ENCODE results near the gene GCNT3.
A peak's percentile ranks its signal among the peaks of the same experiment; 100 is the strongest.
"Not testable (repeated sequence)": the region's sequence is repeated elsewhere in the genome, so short reads cannot be mapped to it uniquely, and the experiment has no call there.

GCNT3 gene

GRCh38 chr15:59615661-59616060, 4.1 kb downstream of the GCNT3 start:
- DNase-seq (ENCODE audit: low read depth in 1 of 2, low spot score in 1 of 2) = no peak

- no peak for DNase-seq (ENCODE audit: low read depth in 1 of 2, low spot score in 1 of 2)
Measured at GRCh38 chr15:59616379-59616778, 4.8 kb downstream of the GCNT3 start.

- no peak for DNase-seq (ENCODE audit: low read depth in 1 of 2, low spot score in 1 of 2)
Measured at GRCh38 chr15:59618406-59618805, 6.8 kb downstream of the GCNT3 start.

GRCh38 chr15:59622289-59622688, 10.7 kb downstream of the GCNT3 start:
- DNase-seq (ENCODE audit: low read depth in 1 of 2, low spot score in 1 of 2) = peak in 1 of 2 donors; percentile 11

- no peak for DNase-seq (ENCODE audit: low read depth in 1 of 2, low spot score in 1 of 2)
Measured at GRCh38 chr15:59632714-59633113, 21.1 kb downstream of the GCNT3 start.

- DNase-seq (ENCODE audit: low read depth in 1 of 2, low spot score in 1 of 2) = no peak
Measured at GRCh38 chr15:59636184-59636583, 24.6 kb downstream of the GCNT3 start.

GRCh38 chr15:59637507-59637906, 25.9 kb downstream of the GCNT3 start:
- DNase-seq (ENCODE audit: low read depth in 1 of 2, low spot score in 1 of 2) = not testable (repeated sequence)

- no peak for DNase-seq (ENCODE audit: low read depth in 1 of 2, low spot score in 1 of 2)
Measured at GRCh38 chr15:59642351-59642750, 30.8 kb downstream of the GCNT3 start.

- DNase-seq (ENCODE audit: low read depth in 1 of 2, low spot score in 1 of 2) = no peak
Measured at GRCh38 chr15:59644756-59645155, 33.2 kb downstream of the GCNT3 start.

- DNase-seq (ENCODE audit: low read depth in 1 of 2, low spot score in 1 of 2) = not testable (repeated sequence)
Measured at GRCh38 chr15:59645812-59646211, 34.2 kb downstream of the GCNT3 start.

- no peak for DNase-seq (ENCODE audit: low read depth in 1 of 2, low spot score in 1 of 2)
Measured at GRCh38 chr15:59646277-59646676, 34.7 kb downstream of the GCNT3 start.

- no peak for DNase-seq (ENCODE audit: low read depth in 1 of 2, low spot score in 1 of 2)
Measured at GRCh38 chr15:59647085-59647484, 35.5 kb downstream of the GCNT3 start.

- DNase-seq (ENCODE audit: low read depth in 1 of 2, low spot score in 1 of 2) = no peak
Measured at GRCh38 chr15:59649603-59650002, 38.0 kb downstream of the GCNT3 start.

GRCh38 chr15:59654046-59654445, 42.5 kb downstream of the GCNT3 start:
- DNase-seq (ENCODE audit: low read depth in 1 of 2, low spot score in 1 of 2) = no peak

GRCh38 chr15:59656897-59657634, 45.5 kb downstream of the GCNT3 start, which contains the start of gene GTF2A2:
GTF2A2 (minus strand) TSS chr15:59657515; CDS start chr15:59652277, 5,238 bp downstream.
- DNase-seq (ENCODE audit: low read depth in 1 of 2, low spot score in 1 of 2) = peak; percentile 80 to 90

- peak in 1 of 2 donors; percentile 1 for DNase-seq (ENCODE audit: low read depth in 1 of 2, low spot score in 1 of 2)
Measured at GRCh38 chr15:59657635-59658125, 46.1 kb downstream of the GCNT3 start.

GRCh38 chr15:59659366-59659765, 47.8 kb downstream of the GCNT3 start:
- no peak for DNase-seq (ENCODE audit: low read depth in 1 of 2, low spot score in 1 of 2)

GRCh38 chr15:59662260-59662659, 50.7 kb downstream of the GCNT3 start:
- no peak for DNase-seq (ENCODE audit: low read depth in 1 of 2, low spot score in 1 of 2)

- no peak for DNase-seq (ENCODE audit: low read depth in 1 of 2, low spot score in 1 of 2)
Measured at GRCh38 chr15:59668556-59668955, 57.0 kb downstream of the GCNT3 start.

Data from activated CD4-positive, alpha-beta T cell treated with anti-CD3 and anti-CD28 coated beads, Interleukin-2, amount 50 U/mL, for 24 hours (primary cell).